ENCODE data around the gene FAM222A. TPM values are rescaled to one million over a fixed set of nuclear protein-coding genes. Genes with fewer than 3 reads are reported as not detected.

Gene FAM222A
- total RNA-seq, 1 donor from 2014 or later: 2.5 TPM

DNA sequence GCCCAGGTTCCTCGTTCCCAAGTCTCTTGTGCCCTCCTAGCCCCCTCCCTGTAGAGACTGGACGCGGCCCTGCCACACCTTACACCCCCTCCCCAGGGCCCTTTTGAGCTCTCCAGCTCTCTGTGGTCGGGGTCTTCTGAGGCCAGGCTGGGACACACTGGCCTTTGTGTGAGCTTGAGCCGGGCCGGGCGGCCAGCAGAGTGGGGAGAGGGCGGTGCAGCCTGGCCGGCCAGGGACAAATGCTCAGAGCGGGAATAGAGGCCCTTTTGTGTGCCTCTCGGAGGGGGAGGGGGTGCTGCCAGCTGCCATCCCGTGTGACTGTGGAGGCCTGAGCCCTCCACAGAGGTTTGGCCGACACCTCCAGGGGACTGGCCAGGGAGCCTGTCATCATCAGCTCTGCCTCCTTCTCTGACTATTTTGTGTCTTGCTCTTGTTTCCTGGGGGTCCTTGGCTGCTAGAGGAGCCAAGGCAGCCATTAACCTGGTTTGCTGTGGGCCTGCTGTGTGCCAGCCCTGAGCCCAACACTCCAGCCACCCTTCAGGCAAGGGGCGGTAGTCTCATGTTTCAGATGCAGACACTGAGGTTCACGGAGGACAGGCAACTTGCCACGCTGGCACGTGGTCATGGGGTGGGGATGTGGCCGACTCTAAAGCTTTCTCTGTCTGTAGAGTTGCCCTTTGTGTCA, 13.6 kb downstream of the FAM222A start:
- Histone ChIP-seq H3K4me1 (peaks cover 53% of the 10 kb centered on the region), H3K9ac (no peak overlapping the region), H3K9me3 (ENCODE audit: low read depth) (no peaks in the 10 kb centered on the region), H2AFZ (replicated peaks) (no peak overlapping the region), H3K4me2 (peak overlapping the region; percentile 62), H4K20me1 (ENCODE audit: low read depth) (peaks cover 79% of the 10 kb centered on the region), H3K4me3 (no peak overlapping the region), H3K79me2 (ENCODE audit: low read depth) (no peaks in the 10 kb centered on the region), H3K27ac (no peak overlapping the region), H3K36me3 (no peaks in the 10 kb centered on the region), H3K27me3 (no peaks in the 10 kb centered on the region), H3F3A (ENCODE audit: low read depth) (peaks cover 12% of the 10 kb centered on the region)
- Mint-ChIP-seq H3K4me1 (peaks cover 39% of the 10 kb centered on the region), H3K36me3 (no peaks in the 10 kb centered on the region), H3K4me3 (no peak overlapping the region), H3K9me3 (no peaks in the 10 kb centered on the region), H3K27me3 (ENCODE audit: insufficient read depth, low read depth) (peaks cover 13% of the 10 kb centered on the region), H3K27ac (peak overlapping the region; percentile 97)
- peak; percentile 77 for DNase-seq (ENCODE audit: low spot score)
- TF ChIP-seq EZH2 (IDR thresholded peaks at IDR 0.05) (no peak), EZH2phosphoT487 (IDR thresholded peaks at IDR 0.05) (no peak)
- TF ChIP-seq, protein P1, sequence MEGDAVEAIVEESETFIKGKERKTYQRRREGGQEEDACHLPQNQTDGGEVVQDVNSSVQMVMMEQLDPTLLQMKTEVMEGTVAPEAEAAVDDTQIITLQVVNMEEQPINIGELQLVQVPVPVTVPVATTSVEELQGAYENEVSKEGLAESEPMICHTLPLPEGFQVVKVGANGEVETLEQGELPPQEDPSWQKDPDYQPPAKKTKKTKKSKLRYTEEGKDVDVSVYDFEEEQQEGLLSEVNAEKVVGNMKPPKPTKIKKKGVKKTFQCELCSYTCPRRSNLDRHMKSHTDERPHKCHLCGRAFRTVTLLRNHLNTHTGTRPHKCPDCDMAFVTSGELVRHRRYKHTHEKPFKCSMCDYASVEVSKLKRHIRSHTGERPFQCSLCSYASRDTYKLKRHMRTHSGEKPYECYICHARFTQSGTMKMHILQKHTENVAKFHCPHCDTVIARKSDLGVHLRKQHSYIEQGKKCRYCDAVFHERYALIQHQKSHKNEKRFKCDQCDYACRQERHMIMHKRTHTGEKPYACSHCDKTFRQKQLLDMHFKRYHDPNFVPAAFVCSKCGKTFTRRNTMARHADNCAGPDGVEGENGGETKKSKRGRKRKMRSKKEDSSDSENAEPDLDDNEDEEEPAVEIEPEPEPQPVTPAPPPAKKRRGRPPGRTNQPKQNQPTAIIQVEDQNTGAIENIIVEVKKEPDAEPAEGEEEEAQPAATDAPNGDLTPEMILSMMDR (IDR thresholded peaks at IDR 0.05): no peak

DNA sequence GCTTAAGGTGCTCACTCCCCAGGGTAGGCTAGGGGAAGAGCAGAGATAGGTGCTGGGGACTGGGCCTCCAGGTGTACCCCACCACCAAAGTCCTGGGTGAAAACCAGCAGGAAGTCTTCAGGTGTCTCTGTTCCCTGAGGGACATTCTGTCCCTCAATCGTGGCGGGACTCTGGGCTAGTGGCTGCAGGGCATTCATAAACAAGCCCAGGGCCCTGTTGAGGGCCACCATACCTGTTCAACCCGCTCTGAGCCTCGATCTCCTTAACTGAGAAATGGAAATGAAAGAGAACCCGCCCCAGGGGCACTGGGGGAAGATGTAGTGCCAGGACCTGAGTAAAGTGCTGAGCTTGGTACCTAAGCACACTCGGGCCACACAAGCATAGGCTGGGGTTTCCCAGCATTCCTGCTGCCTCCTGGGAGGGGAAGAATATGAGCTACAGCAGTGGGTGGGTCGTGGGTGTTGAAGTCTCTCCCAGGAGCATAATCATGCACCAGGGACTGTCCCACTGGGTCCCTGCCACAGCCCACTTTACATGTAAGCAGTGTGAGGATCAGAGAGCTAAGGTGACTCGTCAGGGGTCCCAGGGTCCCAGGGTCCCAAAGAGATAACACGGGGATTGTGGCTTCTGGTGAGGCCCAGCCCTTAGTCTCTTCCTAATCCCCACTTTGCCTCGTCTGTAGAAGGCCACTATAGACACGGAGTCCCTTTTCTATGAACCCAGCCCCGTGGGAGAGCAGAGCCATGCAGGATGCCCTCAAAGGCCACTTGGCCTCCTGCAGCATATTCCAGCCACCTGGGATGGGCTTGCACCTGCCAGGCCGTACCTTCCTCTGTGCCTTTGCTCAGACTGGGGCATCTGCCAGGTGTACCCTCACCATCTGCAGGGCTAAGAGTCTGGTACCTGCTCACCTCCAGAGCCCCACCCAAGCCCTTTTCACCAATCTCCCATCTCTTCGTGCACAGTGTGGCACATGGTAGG, 14.4 kb downstream of the FAM222A start:
- H3K36me3 Mint-ChIP-seq: no peaks in the 10 kb centered on the region
- H3K9me3 Mint-ChIP-seq: no peaks in the 10 kb centered on the region
- no peaks in the 10 kb centered on the region for H3K36me3 ChIP-seq
- H3K27ac Mint-ChIP-seq: peak overlapping the region; percentile 69
- DNase-seq (ENCODE audit: low spot score): no peak
- H3K9me3 ChIP-seq (ENCODE audit: low read depth): no peaks in the 10 kb centered on the region
- no peaks in the 10 kb centered on the region for H3K27me3 ChIP-seq
- H3K79me2 ChIP-seq (ENCODE audit: low read depth): no peaks in the 10 kb centered on the region
- peaks cover 79% of the 10 kb centered on the region for H4K20me1 ChIP-seq (ENCODE audit: low read depth)
- H3K4me3 ChIP-seq: no peak overlapping the region
- H3F3A ChIP-seq (ENCODE audit: low read depth): peaks cover 9% of the 10 kb centered on the region
- TF ChIP-seq EZH2phosphoT487 (IDR thresholded peaks at IDR 0.05): no peak
- TF ChIP-seq, protein P1 (IDR thresholded peaks at IDR 0.05): no peak
- TF ChIP-seq EZH2 (IDR thresholded peaks at IDR 0.05): no peak
- peaks cover 41% of the 10 kb centered on the region for H3K4me1 Mint-ChIP-seq
- no peak overlapping the region for H3K9ac ChIP-seq
- H3K27ac ChIP-seq: no peak overlapping the region
- peaks cover 13% of the 10 kb centered on the region for H3K27me3 Mint-ChIP-seq (ENCODE audit: insufficient read depth, low read depth)
- H3K4me1 ChIP-seq: peaks cover 53% of the 10 kb centered on the region
- no peak overlapping the region for H2AFZ ChIP-seq (replicated peaks)
- H3K4me3 Mint-ChIP-seq: no peak overlapping the region
- peak overlapping the region; percentile 62 for H3K4me2 ChIP-seq

DNA sequence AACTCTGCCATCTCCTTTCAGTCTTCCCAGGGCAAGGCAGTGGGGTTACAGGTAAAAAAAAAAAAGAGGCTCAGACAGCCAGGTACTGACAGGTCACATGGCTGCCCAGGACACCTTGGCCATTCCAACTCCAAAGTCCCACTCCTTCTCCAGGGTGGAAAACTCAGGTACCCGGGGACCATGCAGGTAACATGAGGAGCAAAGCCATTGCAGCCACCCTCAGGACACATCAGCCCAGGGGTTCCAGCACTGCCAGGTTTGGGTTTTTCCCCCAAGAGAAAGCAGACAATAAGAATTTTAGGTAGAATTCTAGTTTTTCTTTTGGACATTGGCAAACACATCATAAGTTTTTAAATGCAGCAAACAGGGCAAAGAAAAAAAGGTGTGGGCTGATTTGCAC, 15.3 kb downstream of the FAM222A start:
- H3K9ac ChIP-seq: no peak overlapping the region
- H2AFZ ChIP-seq (replicated peaks): no peak overlapping the region
- no peaks in the 10 kb centered on the region for H3K79me2 ChIP-seq (ENCODE audit: low read depth)
- H3K4me1 Mint-ChIP-seq: peaks cover 45% of the 10 kb centered on the region
- peaks cover 46% of the 10 kb centered on the region for H3K4me1 ChIP-seq
- H3F3A ChIP-seq (ENCODE audit: low read depth): peaks cover 15% of the 10 kb centered on the region
- no peak overlapping the region for H3K4me3 Mint-ChIP-seq
- no peaks in the 10 kb centered on the region for H3K36me3 Mint-ChIP-seq
- H3K27ac Mint-ChIP-seq: no peak overlapping the region
- H3K4me3 ChIP-seq: no peak overlapping the region
- TF ChIP-seq, protein P1 (IDR thresholded peaks at IDR 0.05): no peak
- TF ChIP-seq EZH2phosphoT487 (IDR thresholded peaks at IDR 0.05) (no peak), EZH2 (IDR thresholded peaks at IDR 0.05) (no peak)
- H3K27me3 Mint-ChIP-seq (ENCODE audit: insufficient read depth, low read depth): peaks cover 16% of the 10 kb centered on the region
- DNase-seq (ENCODE audit: low spot score): no peak
- H3K9me3 ChIP-seq (ENCODE audit: low read depth): no peaks in the 10 kb centered on the region
- no peaks in the 10 kb centered on the region for H3K9me3 Mint-ChIP-seq
- H4K20me1 ChIP-seq (ENCODE audit: low read depth): peaks cover 76% of the 10 kb centered on the region
- H3K36me3 ChIP-seq: no peaks in the 10 kb centered on the region
- no peaks in the 10 kb centered on the region for H3K27me3 ChIP-seq
- H3K27ac ChIP-seq: no peak overlapping the region
- no peak overlapping the region for H3K4me2 ChIP-seq
